ENCODE measurements around the gene CUL9. TPM values are rescaled to one million over a fixed set of nuclear protein-coding genes. Genes with fewer than 3 reads are reported as not detected.

CUL9 gene
- total and polyA plus RNA-seq, 2 donors (not counting 1 experiment from before 2014, with no cell fraction given), result 6.7 to 32.2 TPM

DNA sequence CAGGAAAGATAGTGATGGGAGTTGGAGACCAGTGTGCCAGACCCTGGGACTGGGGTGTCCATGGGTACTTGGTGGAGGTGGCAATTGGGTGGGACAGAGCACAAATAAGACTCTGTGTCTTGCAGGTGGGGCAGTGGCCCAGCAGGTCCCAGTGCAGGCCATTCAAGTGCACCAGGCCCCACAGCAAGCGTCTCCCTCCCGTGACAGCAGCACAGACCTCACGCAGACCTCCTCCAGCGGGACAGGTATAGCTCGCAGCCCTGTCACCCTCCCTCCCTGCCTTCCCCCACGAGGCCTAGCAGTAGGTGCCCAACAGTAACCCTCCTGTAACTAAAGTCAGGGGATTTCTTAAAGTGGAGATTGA lies 5.6 kb upstream of the CUL9 start:
- Histone ChIP-seq H3K79me2 (ENCODE audit: control insufficient read depth, insufficient read depth, low read length) (peaks cover 40% of the 10 kb centered on the region), H3K4me1 (ENCODE audit: control insufficient read depth, extremely low read depth, insufficient read depth, low read length) (peaks cover 20% of the 10 kb centered on the region), H3K4me2 (ENCODE audit: extremely low read depth, insufficient read depth, low read length) (no peak overlapping the region), H2AFZ (ENCODE audit: low read length) (no peak overlapping the region), H4K20me1 (ENCODE audit: control insufficient read depth, extremely low read depth, insufficient read depth, low read length) (no peaks in the 10 kb centered on the region), H3K9ac (ENCODE audit: insufficient read depth, low read length) (no peak overlapping the region), H3K27ac (ENCODE audit: insufficient read depth, low read length) (peak overlapping the region; percentile 99), H3K4me3 (replicated peaks in 1 of 4; ENCODE audit: control extremely low read depth in 1 of 4, insufficient read depth in 1 of 4, low read depth in 3 of 4, low read length in 4 of 4) (no peak overlapping the region), H3K9me3 (ENCODE audit: control insufficient read depth, insufficient read depth, low read depth, low read length) (no peaks in the 10 kb centered on the region), H3K27me3 (ENCODE audit: control insufficient read depth, insufficient read depth, low read length) (no peaks in the 10 kb centered on the region), H3K36me3 (ENCODE audit: control insufficient read depth, insufficient read depth, low read length) (peaks cover 36% of the 10 kb centered on the region)
- no peak for DNase-seq (ENCODE audit: low read depth in 2 of 2)
- no peak for TF ChIP-seq EZH2 (IDR thresholded peaks at IDR 0.05; ENCODE audit: low read length, missing control alignments)
- TF ChIP-seq, protein P1, sequence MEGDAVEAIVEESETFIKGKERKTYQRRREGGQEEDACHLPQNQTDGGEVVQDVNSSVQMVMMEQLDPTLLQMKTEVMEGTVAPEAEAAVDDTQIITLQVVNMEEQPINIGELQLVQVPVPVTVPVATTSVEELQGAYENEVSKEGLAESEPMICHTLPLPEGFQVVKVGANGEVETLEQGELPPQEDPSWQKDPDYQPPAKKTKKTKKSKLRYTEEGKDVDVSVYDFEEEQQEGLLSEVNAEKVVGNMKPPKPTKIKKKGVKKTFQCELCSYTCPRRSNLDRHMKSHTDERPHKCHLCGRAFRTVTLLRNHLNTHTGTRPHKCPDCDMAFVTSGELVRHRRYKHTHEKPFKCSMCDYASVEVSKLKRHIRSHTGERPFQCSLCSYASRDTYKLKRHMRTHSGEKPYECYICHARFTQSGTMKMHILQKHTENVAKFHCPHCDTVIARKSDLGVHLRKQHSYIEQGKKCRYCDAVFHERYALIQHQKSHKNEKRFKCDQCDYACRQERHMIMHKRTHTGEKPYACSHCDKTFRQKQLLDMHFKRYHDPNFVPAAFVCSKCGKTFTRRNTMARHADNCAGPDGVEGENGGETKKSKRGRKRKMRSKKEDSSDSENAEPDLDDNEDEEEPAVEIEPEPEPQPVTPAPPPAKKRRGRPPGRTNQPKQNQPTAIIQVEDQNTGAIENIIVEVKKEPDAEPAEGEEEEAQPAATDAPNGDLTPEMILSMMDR (conservative IDR thresholded peaks at IDR 0.05 in 1 of 2, IDR thresholded peaks at IDR 0.05 in 1 of 2; ENCODE audit: low read depth in 1 of 2, low read length in 2 of 2), result no peak

DNA sequence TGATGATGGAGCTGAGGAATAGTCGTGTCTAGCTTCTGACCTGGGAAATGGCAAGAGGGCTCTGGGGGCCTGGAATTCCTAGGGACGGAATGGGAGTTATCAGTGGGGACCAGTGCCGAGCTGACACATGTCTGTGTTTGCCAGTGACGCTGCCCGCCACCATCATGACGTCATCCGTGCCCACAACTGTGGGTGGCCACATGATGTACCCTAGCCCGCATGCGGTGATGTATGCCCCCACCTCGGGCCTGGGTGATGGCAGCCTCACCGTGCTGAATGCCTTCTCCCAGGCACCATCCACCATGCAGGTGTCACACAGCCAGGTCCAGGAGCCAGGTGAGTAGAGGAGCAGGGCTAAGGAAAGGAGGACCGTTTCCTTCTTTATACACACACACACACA lies 3.8 kb upstream of the CUL9 start:
- H3K4me1 ChIP-seq (ENCODE audit: control insufficient read depth, extremely low read depth, insufficient read depth, low read length), result peaks cover 23% of the 10 kb centered on the region
- no peaks in the 10 kb centered on the region for H4K20me1 ChIP-seq (ENCODE audit: control insufficient read depth, extremely low read depth, insufficient read depth, low read length)
- no peak overlapping the region for H2AFZ ChIP-seq (ENCODE audit: low read length)
- no peak overlapping the region for H3K27ac ChIP-seq (ENCODE audit: insufficient read depth, low read length)
- H3K79me2 ChIP-seq (ENCODE audit: control insufficient read depth, insufficient read depth, low read length), result peaks cover 26% of the 10 kb centered on the region
- TF ChIP-seq EZH2 (IDR thresholded peaks at IDR 0.05; ENCODE audit: low read length, missing control alignments), result no peak
- TF ChIP-seq, protein P1 (conservative IDR thresholded peaks at IDR 0.05 in 1 of 2, IDR thresholded peaks at IDR 0.05 in 1 of 2; ENCODE audit: low read depth in 1 of 2, low read length in 2 of 2), result no peak
- H3K4me3 ChIP-seq (replicated peaks in 1 of 4; ENCODE audit: control extremely low read depth in 1 of 4, insufficient read depth in 1 of 4, low read depth in 3 of 4, low read length in 4 of 4), result no peak overlapping the region
- H3K36me3 ChIP-seq (ENCODE audit: control insufficient read depth, insufficient read depth, low read length), result peaks cover 36% of the 10 kb centered on the region
- H3K9me3 ChIP-seq (ENCODE audit: control insufficient read depth, insufficient read depth, low read depth, low read length), result no peaks in the 10 kb centered on the region
- H3K9ac ChIP-seq (ENCODE audit: insufficient read depth, low read length), result no peak overlapping the region
- DNase-seq (ENCODE audit: low read depth in 2 of 2), result no peak
- H3K4me2 ChIP-seq (ENCODE audit: extremely low read depth, insufficient read depth, low read length), result no peak overlapping the region
- H3K27me3 ChIP-seq (ENCODE audit: control insufficient read depth, insufficient read depth, low read length), result no peaks in the 10 kb centered on the region

DNA sequence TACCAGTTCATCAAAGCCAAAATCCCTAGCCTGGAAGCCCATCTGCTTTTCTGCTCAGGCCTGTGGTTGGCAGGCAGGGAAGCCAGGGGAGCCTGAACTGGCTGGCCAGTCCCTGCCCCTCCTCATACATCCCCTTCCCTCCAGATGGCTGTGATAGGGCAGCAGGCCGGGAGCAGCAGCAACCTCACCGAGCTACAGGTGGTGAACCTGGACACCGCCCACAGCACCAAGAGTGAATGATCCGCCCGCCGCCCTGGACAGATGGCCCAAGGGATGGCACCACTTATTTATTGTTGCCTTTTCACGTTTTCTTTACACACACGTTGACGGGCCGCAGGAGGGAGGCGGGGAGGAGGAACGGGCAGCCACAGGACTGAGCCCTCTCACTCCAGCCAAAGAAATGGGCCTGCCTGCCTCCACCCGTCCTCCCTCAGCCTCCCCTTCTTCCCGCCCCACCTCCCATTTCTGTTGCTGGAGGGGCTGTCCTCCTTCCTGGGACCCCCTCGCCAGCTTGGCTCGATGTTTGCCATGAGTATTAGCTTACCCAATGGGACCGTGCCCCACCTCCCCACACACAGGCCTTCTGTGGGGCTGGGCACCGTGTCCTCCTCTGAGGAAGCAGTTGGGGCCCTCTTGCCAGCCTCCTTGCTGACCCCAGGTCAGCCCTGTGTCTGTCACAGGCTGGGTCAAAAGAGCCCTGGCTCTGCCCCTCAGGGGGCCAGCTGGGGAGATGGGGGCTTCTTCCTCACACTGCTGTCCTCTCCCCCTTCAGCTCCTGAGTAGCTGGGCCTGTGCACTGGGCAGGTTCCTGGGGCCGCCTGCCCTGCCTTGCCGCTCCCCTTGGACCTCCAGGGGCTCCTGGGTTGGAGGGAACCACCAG lies 2.8 kb upstream of the CUL9 start:
- Histone ChIP-seq H3K27me3 (ENCODE audit: control insufficient read depth, insufficient read depth, low read length) (no peaks in the 10 kb centered on the region), H3K4me2 (ENCODE audit: extremely low read depth, insufficient read depth, low read length) (no peak overlapping the region), H3K36me3 (ENCODE audit: control insufficient read depth, insufficient read depth, low read length) (peaks cover 35% of the 10 kb centered on the region), H3K4me1 (ENCODE audit: control insufficient read depth, extremely low read depth, insufficient read depth, low read length) (peaks cover 14% of the 10 kb centered on the region), H3K9me3 (ENCODE audit: control insufficient read depth, insufficient read depth, low read depth, low read length) (no peaks in the 10 kb centered on the region), H3K9ac (ENCODE audit: insufficient read depth, low read length) (no peak overlapping the region), H4K20me1 (ENCODE audit: control insufficient read depth, extremely low read depth, insufficient read depth, low read length) (no peaks in the 10 kb centered on the region), H3K4me3 (replicated peaks in 1 of 4; ENCODE audit: control extremely low read depth in 1 of 4, insufficient read depth in 1 of 4, low read depth in 3 of 4, low read length in 4 of 4) (no peak overlapping the region), H3K27ac (ENCODE audit: insufficient read depth, low read length) (no peak overlapping the region), H2AFZ (ENCODE audit: low read length) (no peak overlapping the region), H3K79me2 (ENCODE audit: control insufficient read depth, insufficient read depth, low read length) (peaks cover 17% of the 10 kb centered on the region)
- no peak for DNase-seq (ENCODE audit: low read depth in 2 of 2)
- TF ChIP-seq, protein P1 (conservative IDR thresholded peaks at IDR 0.05 in 1 of 2, IDR thresholded peaks at IDR 0.05 in 1 of 2; ENCODE audit: low read depth in 1 of 2, low read length in 2 of 2), result no peak
- no peak for TF ChIP-seq EZH2 (IDR thresholded peaks at IDR 0.05; ENCODE audit: low read length, missing control alignments)

All from fibroblast of lung (primary cell).